ENCODE data around the gene STARD3NL.

GRCh38 chr7:38178695-38179344 is 775 bp downstream of the STARD3NL start:
- TF ChIP-seq, protein P1, sequence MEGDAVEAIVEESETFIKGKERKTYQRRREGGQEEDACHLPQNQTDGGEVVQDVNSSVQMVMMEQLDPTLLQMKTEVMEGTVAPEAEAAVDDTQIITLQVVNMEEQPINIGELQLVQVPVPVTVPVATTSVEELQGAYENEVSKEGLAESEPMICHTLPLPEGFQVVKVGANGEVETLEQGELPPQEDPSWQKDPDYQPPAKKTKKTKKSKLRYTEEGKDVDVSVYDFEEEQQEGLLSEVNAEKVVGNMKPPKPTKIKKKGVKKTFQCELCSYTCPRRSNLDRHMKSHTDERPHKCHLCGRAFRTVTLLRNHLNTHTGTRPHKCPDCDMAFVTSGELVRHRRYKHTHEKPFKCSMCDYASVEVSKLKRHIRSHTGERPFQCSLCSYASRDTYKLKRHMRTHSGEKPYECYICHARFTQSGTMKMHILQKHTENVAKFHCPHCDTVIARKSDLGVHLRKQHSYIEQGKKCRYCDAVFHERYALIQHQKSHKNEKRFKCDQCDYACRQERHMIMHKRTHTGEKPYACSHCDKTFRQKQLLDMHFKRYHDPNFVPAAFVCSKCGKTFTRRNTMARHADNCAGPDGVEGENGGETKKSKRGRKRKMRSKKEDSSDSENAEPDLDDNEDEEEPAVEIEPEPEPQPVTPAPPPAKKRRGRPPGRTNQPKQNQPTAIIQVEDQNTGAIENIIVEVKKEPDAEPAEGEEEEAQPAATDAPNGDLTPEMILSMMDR (IDR thresholded peaks at IDR 0.05) = no peak
- no peak for TF ChIP-seq EP300 (IDR thresholded peaks at IDR 0.05)
